Measurements from ENCODE around the gene TBRG4.
A peak's percentile ranks its signal among the peaks of the same experiment; 100 is the strongest.
"Not testable (repeated sequence)": the region's sequence is repeated elsewhere in the genome, so short reads cannot be mapped to it uniquely, and the experiment has no call there.

Gene TBRG4

GRCh38 chr7:45114926-45115325, 3.4 kb upstream of the TBRG4 start:
- DNase-seq, result no peak

GRCh38 chr7:45114257-45114656, 2.8 kb upstream of the TBRG4 start:
- DNase-seq, result not testable (repeated sequence)

- DNase-seq, result no peak
Observed at GRCh38 chr7:45112648-45113047, 1.2 kb upstream of the TBRG4 start.

GRCh38 chr7:45108863-45109262, 2.6 kb downstream of the TBRG4 start:
- no peak for DNase-seq

- DNase-seq, result no peak
Observed at GRCh38 chr7:45107356-45107755, 4.1 kb downstream of the TBRG4 start.

- DNase-seq, result no peak
Observed at GRCh38 chr7:45106820-45107219, 4.7 kb downstream of the TBRG4 start.

GRCh38 chr7:45105588-45106188, 5.8 kb downstream of the TBRG4 start:
- DNase-seq, result no peak

- DNase-seq, result no peak
Observed at GRCh38 chr7:45104844-45105587, 6.5 kb downstream of the TBRG4 start.

- no peak for DNase-seq
Observed at GRCh38 chr7:45103958-45104843, 7.3 kb downstream of the TBRG4 start.

GRCh38 chr7:45102785-45103712, 8.4 kb downstream of the TBRG4 start:
- DNase-seq, result no peak

GRCh38 chr7:45101748-45102147, 9.7 kb downstream of the TBRG4 start:
- no peak for DNase-seq

- no peak for DNase-seq
Observed at GRCh38 chr7:45100761-45101480, 10.6 kb downstream of the TBRG4 start.

GRCh38 chr7:45099891-45100760, 11.4 kb downstream of the TBRG4 start:
- DNase-seq, result no peak

- DNase-seq, result no peak
Observed at GRCh38 chr7:45098983-45099839, 12.3 kb downstream of the TBRG4 start.

GRCh38 chr7:45092931-45093235, 18.6 kb downstream of the TBRG4 start:
- DNase-seq, result no peak

GRCh38 chr7:45092100-45092930, 19.2 kb downstream of the TBRG4 start:
- DNase-seq, result no peak

GRCh38 chr7:45089341-45089891, 22.1 kb downstream of the TBRG4 start:
- DNase-seq, result peak; percentile 31

- DNase-seq, result no peak
Observed at GRCh38 chr7:45088821-45089340, 22.6 kb downstream of the TBRG4 start, which contains the start of gene NACAD. Gene NACAD, minus strand, starts transcription at chr7:45088969. Its CDS starts 75 bp downstream, at chr7:45088894.

Measured in effector CD4-positive, alpha-beta T cell (primary cell).